Keratinocyte (primary cell): ENCODE results near the gene SDK2. TPM values are rescaled to one million over a fixed set of nuclear protein-coding genes. Genes with fewer than 3 reads are reported as not detected.

Experiments
- DNase-seq: peaks from one replicate; pipeline ENCODE4 v3.0.0-alpha.2; 2011; ENCODE audit warnings: low read depth, missing footprints, low spot score
- FAIRE-seq: peaks from 2 replicates; lab custom pipeline; 2011; peaks lifted over from hg19 to GRCh38; lab: Jason Lieb, UNC
- H2AFZ ChIP-seq: 2 replicates; pipeline ENCODE4 v1.6.0; 2012; ENCODE audit warnings: low read length, control low read depth, inconsistent platforms; ENCODE audit not compliant: control insufficient read depth
- H3K27ac ChIP-seq: 2 replicates; pipeline ENCODE4 v1.5.1; 2011; ENCODE audit warnings: low read length; ENCODE audit not compliant: control insufficient read depth, insufficient read depth
- H3K27me3 ChIP-seq: 3 replicates; pipeline ENCODE4 v1.6.0; 2011; ENCODE audit warnings: low read length; ENCODE audit not compliant: control insufficient read depth, insufficient read depth; ENCODE audit errors: extremely low read depth
- H3K36me3 ChIP-seq, 2 experiments: 2 replicates in 1 of 2; 3 replicates in 1 of 2; pipeline ENCODE4 v1.5.1; 2011; ENCODE audit warnings: low read length in 2 of 2, mild to moderate bottlenecking in 1 of 2; ENCODE audit not compliant: control insufficient read depth in 2 of 2, insufficient read depth in 2 of 2; ENCODE audit errors: extremely low read depth in 1 of 2
- H3K4me1 ChIP-seq: 3 replicates; pipeline ENCODE4 v1.5.1; 2011; ENCODE audit warnings: low read length; ENCODE audit not compliant: control insufficient read depth, insufficient read depth; ENCODE audit errors: extremely low read depth
- H3K4me2 ChIP-seq: 3 replicates; pipeline ENCODE4 v1.6.0; 2011; ENCODE audit warnings: low read depth, low read length; ENCODE audit not compliant: control insufficient read depth, insufficient read depth; ENCODE audit errors: extremely low read depth
- H3K4me3 ChIP-seq, 3 experiments: fragments of 200-600 bp in 1 of 3; sonication (generic) in 1 of 3; 2 replicates in 2 of 3; 3 replicates in 1 of 3; pipeline ENCODE4 v1.5.1; 2011 to 2016; ENCODE audit warnings: low read length in 3 of 3, mild to moderate bottlenecking in 3 of 3, control low read depth in 2 of 3, inconsistent platforms in 1 of 3, low read depth in 1 of 3, mixed read lengths in 1 of 3, mixed run types in 1 of 3, moderate library complexity in 1 of 3; ENCODE audit not compliant: control insufficient read depth in 2 of 3, insufficient read depth in 2 of 3; ENCODE audit errors: extremely low read depth in 1 of 3
- H3K79me2 ChIP-seq: 2 replicates; pipeline ENCODE4 v1.6.0; 2012; ENCODE audit warnings: low read length; ENCODE audit not compliant: control insufficient read depth, insufficient read depth
- H3K9ac ChIP-seq: 3 replicates; pipeline ENCODE4 v1.6.0; 2011; ENCODE audit warnings: low read length; ENCODE audit not compliant: control insufficient read depth, insufficient read depth; ENCODE audit errors: extremely low read depth
- H3K9me1 ChIP-seq: 3 replicates; pipeline ENCODE4 v1.6.0; 2011; ENCODE audit warnings: low read length; ENCODE audit not compliant: control insufficient read depth, insufficient read depth; ENCODE audit errors: extremely low read depth
- H3K9me3 ChIP-seq: 2 replicates; pipeline ENCODE4 v1.5.1; 2012; ENCODE audit warnings: low read depth, low read length; ENCODE audit not compliant: control insufficient read depth
- H4K20me1 ChIP-seq: 3 replicates; pipeline ENCODE4 v1.6.0; 2011; ENCODE audit warnings: low read length; ENCODE audit not compliant: control insufficient read depth, insufficient read depth; ENCODE audit errors: extremely low read depth
- EZH2 ChIP-seq: IDR thresholded peaks from one replicate; pipeline ENCODE4 v1.6.1; 2012; ENCODE audit warnings: inconsistent platforms, mild to moderate bottlenecking, low read length, moderate library complexity
- dilution Hi-C: fragments of 300-500 bp; cut with MboI; formaldehyde crosslinking; loops from one replicate; pipeline ENCODE4 v1.7.0; 2020; ENCODE audit warnings: low sequenced_read_pairs; ENCODE audit not compliant: extremely low pct_ligation_motif_present
- polyA plus RNA-seq, 5 experiments: library from polyadenylated mRNA; depleted of rRNA in 3 of 5; stranded (reverse) in 3 of 5; stranded (forward) in 1 of 5; unstranded in 1 of 5; fragments of >200 nt; gene quantifications; 1 replicate in 1 of 5; 2 replicates in 3 of 5; 3 replicates in 1 of 5; pipeline versions ENCODE4 v1.2.1 to v1.2.3, GENCODE V29; 2011 to 2012; ENCODE audit warnings: missing spikeins in 2 of 5, low read depth in 1 of 5, low replicate concordance in 1 of 5
- TF ChIP-seq, protein P1 (sequence below), 3 experiments: IDR thresholded peaks in 1 of 3; conservative IDR thresholded peaks in 1 of 3; optimal IDR thresholded peaks in 1 of 3; 2 replicates in 2 of 3; 3 replicates in 1 of 3; pipeline versions ENCODE3 to v1.5.1; 2011; ENCODE audit warnings: low read length in 3 of 3, mild to moderate bottlenecking in 3 of 3, moderate library complexity in 2 of 3, control low read depth in 1 of 3, inconsistent platforms in 1 of 3; ENCODE audit not compliant: insufficient read depth in 2 of 3; ENCODE audit errors: extremely low read depth in 1 of 3

The SDK2 gene
- polyA plus RNA-seq, 1 donor (not counting 4 experiments of a cell fraction or from before 2014, with no cell fraction given), result 1.8 TPM

- H2AFZ ChIP-seq, result no peak overlapping the region
- dilution Hi-C loops, result no loop called here
- no peaks in the 10 kb centered on the region for H4K20me1 ChIP-seq
- no peaks in the 10 kb centered on the region for H3K9me1 ChIP-seq
- DNase-seq (no peak), FAIRE-seq (no peak)
- no peaks in the 10 kb centered on the region for H3K36me3 ChIP-seq
- no peaks in the 10 kb centered on the region for H3K9me3 ChIP-seq
- no peaks in the 10 kb centered on the region for H3K27me3 ChIP-seq
- no peak for TF ChIP-seq EZH2
- TF ChIP-seq, protein P1, sequence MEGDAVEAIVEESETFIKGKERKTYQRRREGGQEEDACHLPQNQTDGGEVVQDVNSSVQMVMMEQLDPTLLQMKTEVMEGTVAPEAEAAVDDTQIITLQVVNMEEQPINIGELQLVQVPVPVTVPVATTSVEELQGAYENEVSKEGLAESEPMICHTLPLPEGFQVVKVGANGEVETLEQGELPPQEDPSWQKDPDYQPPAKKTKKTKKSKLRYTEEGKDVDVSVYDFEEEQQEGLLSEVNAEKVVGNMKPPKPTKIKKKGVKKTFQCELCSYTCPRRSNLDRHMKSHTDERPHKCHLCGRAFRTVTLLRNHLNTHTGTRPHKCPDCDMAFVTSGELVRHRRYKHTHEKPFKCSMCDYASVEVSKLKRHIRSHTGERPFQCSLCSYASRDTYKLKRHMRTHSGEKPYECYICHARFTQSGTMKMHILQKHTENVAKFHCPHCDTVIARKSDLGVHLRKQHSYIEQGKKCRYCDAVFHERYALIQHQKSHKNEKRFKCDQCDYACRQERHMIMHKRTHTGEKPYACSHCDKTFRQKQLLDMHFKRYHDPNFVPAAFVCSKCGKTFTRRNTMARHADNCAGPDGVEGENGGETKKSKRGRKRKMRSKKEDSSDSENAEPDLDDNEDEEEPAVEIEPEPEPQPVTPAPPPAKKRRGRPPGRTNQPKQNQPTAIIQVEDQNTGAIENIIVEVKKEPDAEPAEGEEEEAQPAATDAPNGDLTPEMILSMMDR (optimal IDR thresholded peaks at IDR 0.05 in 1 of 3, IDR thresholded peaks at IDR 0.05 in 1 of 3, conservative IDR thresholded peaks at IDR 0.05 in 1 of 3; ENCODE audit: extremely low read depth in 1 of 3, insufficient read depth in 2 of 3, low read length in 3 of 3), result no peak
- H3K79me2 ChIP-seq, result no peaks in the 10 kb centered on the region
- no peak overlapping the region for H3K27ac ChIP-seq
- H3K4me3 ChIP-seq, result no peak overlapping the region
- no peak overlapping the region for H3K9ac ChIP-seq
- no peaks in the 10 kb centered on the region for H3K4me1 ChIP-seq
- no peak overlapping the region for H3K4me2 ChIP-seq
These were observed 293.4 kb downstream of the SDK2 start for GRCh38 chr17:73350864-73351263.

DNA sequence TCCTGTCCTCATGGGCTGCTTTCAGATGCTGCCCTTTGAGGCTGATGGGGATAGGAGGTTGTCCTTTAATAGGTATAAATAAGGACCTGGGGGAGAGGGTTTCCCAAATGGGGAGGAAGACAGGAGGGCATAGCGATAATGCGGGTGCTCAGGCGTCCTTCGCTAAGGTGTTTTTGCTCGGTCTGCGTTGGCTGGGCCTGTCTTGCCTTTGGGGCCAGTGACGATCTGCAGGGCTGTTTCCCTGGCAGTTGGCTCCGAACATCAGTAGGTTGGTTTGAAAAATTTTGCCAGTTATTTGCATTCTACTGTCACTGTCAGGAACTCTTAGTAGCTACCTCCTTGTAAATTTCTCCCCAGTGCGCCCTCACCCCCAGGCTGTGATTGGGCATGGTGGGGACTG, 294.6 kb downstream of the SDK2 start:
- H3K9ac ChIP-seq, result no peak overlapping the region
- H3K4me1 ChIP-seq, result no peaks in the 10 kb centered on the region
- H3K4me2 ChIP-seq, result no peak overlapping the region
- H3K79me2 ChIP-seq, result no peaks in the 10 kb centered on the region
- no peak for DNase-seq
- dilution Hi-C loops, result loop anchor here (5.0 kb wide), 1 partner anchor 82 kb away; no protein-coding TSS in a partner anchor
- no peaks in the 10 kb centered on the region for H3K9me1 ChIP-seq
- H4K20me1 ChIP-seq, result no peaks in the 10 kb centered on the region
- H3K27me3 ChIP-seq, result no peaks in the 10 kb centered on the region
- no peak for TF ChIP-seq EZH2
- TF ChIP-seq, protein P1 (optimal IDR thresholded peaks at IDR 0.05 in 1 of 3, IDR thresholded peaks at IDR 0.05 in 1 of 3, conservative IDR thresholded peaks at IDR 0.05 in 1 of 3; ENCODE audit: extremely low read depth in 1 of 3, insufficient read depth in 2 of 3, low read length in 3 of 3), result no peak
- no peaks in the 10 kb centered on the region for H3K36me3 ChIP-seq
- no peak overlapping the region for H3K27ac ChIP-seq
- H3K9me3 ChIP-seq, result no peaks in the 10 kb centered on the region
- no peak overlapping the region for H3K4me3 ChIP-seq
- no peak overlapping the region for H2AFZ ChIP-seq
- FAIRE-seq, result no peak
